Activated naive CD8-positive, alpha-beta T cell (primary cell): Measurements from ENCODE around the gene GPR171.
"Not testable (repeated sequence)": the region's sequence is repeated elsewhere in the genome, so short reads cannot be mapped to it uniquely, and the experiment has no call there.

Experiments
- H3K27ac Mint-ChIP-seq: one replicate; pipeline ENCODE4 v1.8.0; 2021; ENCODE audit warnings: mixed read lengths
- H3K27me3 Mint-ChIP-seq: one replicate; pipeline ENCODE4 v1.8.0; 2021; ENCODE audit warnings: mixed read lengths
- H3K36me3 Mint-ChIP-seq: one replicate; pipeline ENCODE4 v1.8.0; 2021; ENCODE audit warnings: mixed read lengths
- H3K4me1 Mint-ChIP-seq: one replicate; pipeline ENCODE4 v1.8.0; 2021; ENCODE audit warnings: low read depth, mixed read lengths
- H3K4me3 Mint-ChIP-seq: one replicate; pipeline ENCODE4 v1.8.0; 2021; ENCODE audit warnings: mild to moderate bottlenecking, mixed read lengths
- H3K9me3 Mint-ChIP-seq: one replicate; pipeline ENCODE4 v1.8.0; 2021; ENCODE audit warnings: low read depth, mixed read lengths

Gene GPR171, protein sequence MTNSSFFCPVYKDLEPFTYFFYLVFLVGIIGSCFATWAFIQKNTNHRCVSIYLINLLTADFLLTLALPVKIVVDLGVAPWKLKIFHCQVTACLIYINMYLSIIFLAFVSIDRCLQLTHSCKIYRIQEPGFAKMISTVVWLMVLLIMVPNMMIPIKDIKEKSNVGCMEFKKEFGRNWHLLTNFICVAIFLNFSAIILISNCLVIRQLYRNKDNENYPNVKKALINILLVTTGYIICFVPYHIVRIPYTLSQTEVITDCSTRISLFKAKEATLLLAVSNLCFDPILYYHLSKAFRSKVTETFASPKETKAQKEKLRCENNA

DNA sequence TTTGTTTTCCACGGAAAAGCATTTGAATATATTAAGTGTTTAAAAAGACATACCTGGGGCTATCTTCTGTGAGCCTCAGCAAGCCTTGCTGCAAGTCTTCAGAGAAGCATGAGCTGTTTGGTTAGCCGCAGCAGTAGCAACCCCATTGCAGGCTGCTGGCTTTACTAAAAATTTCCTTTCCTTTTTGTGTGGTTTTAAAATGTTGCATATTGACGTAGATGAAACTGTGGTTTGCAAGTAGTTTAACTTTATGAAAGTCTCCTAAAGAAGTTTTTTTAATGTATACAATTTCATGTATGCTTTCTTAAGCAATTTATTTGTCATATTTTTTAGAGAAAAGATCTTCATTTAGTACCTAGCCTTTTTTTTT is at the start of gene GPR171:
Gene GPR171, minus strand, starts transcription at position 166 of the 370 bp plus-strand sequence. CDS start 3,830 bp downstream, outside the sequence.
- Mint-ChIP-seq H3K4me3 (peak within 1 kb of the TSS; percentile 90), H3K9me3 (no peaks in the 10 kb centered on the region), H3K27ac (peak within 1 kb of the TSS; percentile 96), H3K27me3 (no peaks in the 10 kb centered on the region), H3K36me3 (peaks cover 24% of the 10 kb centered on the region), H3K4me1 (peaks cover 89% of the 10 kb centered on the region)

DNA sequence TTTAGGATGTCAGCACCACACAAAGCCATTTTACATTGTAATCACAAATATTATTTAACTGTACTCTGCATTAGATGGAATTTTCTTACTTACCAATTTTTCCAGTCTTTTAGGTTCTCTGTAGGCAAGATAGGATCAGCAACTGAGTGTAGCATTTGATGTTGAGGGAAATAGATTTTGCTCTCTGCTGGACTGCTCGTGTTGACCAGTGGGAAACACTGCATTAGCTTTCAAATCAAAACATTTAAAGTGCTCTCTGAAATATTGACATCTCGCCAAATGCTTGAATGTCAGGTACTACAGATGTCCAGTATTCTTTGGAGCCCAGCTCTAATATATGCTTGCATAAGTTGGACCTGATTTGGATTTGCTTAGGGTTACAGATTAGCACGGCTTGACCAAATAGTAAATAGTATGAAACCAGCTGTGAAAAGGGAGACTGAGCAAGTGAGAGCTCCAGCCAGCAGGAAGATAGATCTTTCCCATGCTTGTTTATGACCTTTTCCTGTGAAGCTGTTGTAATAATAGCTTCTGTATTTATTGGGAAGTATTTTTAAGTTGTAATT is 45.8 kb upstream of the GPR171 start:
- Mint-ChIP-seq H3K36me3 (no peaks in the 10 kb centered on the region), H3K27me3 (no peaks in the 10 kb centered on the region), H3K27ac (no peak overlapping the region), H3K9me3 (no peaks in the 10 kb centered on the region), H3K4me3 (no peak overlapping the region), H3K4me1 (no peaks in the 10 kb centered on the region)

DNA sequence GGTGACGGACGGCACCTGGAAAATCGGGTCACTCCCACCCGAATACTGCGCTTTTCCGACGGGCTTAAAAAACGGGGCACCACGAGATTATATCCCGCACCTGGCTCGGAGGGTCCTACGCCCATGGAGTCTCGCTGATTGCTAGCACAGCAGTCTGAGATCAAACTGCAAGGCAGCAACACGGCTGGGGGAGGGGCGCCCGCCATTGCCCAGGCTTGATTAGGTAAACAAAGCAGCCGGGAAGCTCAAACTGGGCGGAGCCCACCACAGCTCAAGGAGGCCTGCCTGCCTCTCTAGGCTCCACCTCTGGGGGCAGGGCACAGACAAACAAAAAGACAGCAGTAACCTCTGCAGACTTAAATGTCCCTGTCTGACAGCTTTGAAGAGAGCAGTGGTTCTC is 39.0 kb upstream of the GPR171 start:
- H3K27ac Mint-ChIP-seq, H3K4me3 Mint-ChIP-seq, H3K4me1 Mint-ChIP-seq, H3K27me3 Mint-ChIP-seq, H3K9me3 Mint-ChIP-seq, H3K36me3 Mint-ChIP-seq: not testable (repeated sequence)

DNA sequence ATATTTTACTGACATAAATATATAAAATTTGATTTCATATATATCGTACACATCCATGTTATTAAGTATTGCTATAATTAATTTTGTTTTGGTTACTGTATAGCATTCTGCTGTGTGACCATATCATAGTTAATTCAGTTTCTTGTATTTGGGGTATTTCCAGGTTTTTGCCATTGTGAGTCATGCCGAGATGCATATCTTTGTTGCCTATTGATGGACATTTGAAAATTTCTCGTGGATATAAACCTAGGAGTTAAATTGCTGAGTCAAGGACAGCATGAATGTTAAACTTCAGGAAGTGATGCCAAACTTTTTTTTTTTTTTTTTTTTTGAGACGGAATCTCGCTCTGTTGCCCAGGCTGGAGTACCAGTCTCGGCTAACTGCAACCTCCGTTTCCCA is 33.7 kb upstream of the GPR171 start:
- Mint-ChIP-seq H3K9me3 (no peaks in the 10 kb centered on the region), H3K27me3 (peaks cover 2% of the 10 kb centered on the region), H3K27ac (no peak overlapping the region), H3K4me3 (no peak overlapping the region), H3K36me3 (no peaks in the 10 kb centered on the region), H3K4me1 (peaks cover 2% of the 10 kb centered on the region)

DNA sequence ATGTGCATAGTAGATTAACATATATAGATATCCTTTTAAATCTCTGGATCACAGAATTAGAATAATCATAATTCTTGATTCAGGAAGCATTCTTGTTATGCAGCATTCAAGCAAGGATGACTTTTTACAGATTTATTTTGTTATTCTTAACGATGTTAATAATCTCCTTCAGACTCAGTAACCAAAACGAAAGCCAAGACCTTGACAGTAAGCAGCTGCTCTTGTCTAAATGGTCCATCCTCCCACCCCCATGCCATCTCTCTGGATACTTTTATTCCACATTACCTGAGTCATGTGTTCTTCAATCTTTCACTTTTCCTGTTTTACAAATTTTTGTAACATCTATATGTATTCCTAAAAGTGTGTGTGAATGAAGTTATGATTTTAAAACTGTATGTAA is 33.3 kb upstream of the GPR171 start:
- no peak overlapping the region for H3K27ac Mint-ChIP-seq
- H3K4me1 Mint-ChIP-seq, result peaks cover 3% of the 10 kb centered on the region
- no peak overlapping the region for H3K4me3 Mint-ChIP-seq
- peaks cover 2% of the 10 kb centered on the region for H3K27me3 Mint-ChIP-seq
- no peaks in the 10 kb centered on the region for H3K36me3 Mint-ChIP-seq
- no peaks in the 10 kb centered on the region for H3K9me3 Mint-ChIP-seq

DNA sequence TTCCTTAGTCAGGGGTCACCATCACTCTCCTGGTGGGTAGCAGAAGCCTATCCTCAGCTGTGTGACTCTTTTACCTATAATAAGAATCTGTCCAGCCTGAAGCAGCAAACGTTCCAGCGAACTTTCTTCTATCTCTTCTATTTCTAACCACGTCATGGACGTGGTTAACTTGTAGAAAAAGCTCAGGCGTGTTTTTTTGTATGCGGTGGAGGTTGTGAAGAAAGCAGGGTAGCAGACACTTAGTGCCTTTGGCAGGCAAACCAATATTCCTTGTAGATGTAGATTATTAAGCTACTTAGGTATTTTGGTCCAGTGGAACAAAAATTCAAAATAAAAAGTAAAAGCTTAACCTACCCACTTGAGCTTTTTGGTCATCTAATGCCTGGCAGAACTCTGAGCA is 31.8 kb upstream of the GPR171 start:
- H3K27me3 Mint-ChIP-seq, result peaks cover under 1% of the 10 kb centered on the region

DNA sequence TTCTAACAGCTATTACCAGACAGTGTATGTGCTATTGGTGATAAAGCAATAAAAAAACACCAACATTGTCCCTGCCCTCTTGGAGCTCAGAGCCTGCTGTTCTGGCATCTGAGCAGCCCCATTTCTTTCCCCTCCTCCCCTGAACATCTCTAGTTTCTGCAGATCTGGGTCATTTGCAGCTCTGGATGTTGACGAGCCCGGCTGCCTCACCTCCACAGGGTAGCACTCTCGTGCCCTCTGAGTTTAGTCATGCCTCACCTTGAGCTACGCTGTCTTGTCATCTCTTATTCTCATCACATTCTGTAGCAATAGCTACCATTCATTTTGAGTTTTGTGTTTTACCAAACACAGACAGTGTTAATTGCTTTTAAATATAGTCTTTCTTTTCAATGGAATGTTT is 30.0 kb upstream of the GPR171 start:
- no peaks in the 10 kb centered on the region for H3K36me3 Mint-ChIP-seq
- no peaks in the 10 kb centered on the region for H3K27me3 Mint-ChIP-seq
- peaks cover 25% of the 10 kb centered on the region for H3K4me1 Mint-ChIP-seq
- H3K9me3 Mint-ChIP-seq, result no peaks in the 10 kb centered on the region
- H3K4me3 Mint-ChIP-seq, result no peak overlapping the region
- H3K27ac Mint-ChIP-seq, result no peak overlapping the region

More for the DNA sequence above, 31.8 kb upstream of the GPR171 start:
- no peak overlapping the region for H3K4me3 Mint-ChIP-seq
- H3K4me1 Mint-ChIP-seq, result peaks cover 16% of the 10 kb centered on the region
- H3K27ac Mint-ChIP-seq, result no peak overlapping the region
- H3K9me3 Mint-ChIP-seq, result no peaks in the 10 kb centered on the region
- no peaks in the 10 kb centered on the region for H3K36me3 Mint-ChIP-seq

DNA sequence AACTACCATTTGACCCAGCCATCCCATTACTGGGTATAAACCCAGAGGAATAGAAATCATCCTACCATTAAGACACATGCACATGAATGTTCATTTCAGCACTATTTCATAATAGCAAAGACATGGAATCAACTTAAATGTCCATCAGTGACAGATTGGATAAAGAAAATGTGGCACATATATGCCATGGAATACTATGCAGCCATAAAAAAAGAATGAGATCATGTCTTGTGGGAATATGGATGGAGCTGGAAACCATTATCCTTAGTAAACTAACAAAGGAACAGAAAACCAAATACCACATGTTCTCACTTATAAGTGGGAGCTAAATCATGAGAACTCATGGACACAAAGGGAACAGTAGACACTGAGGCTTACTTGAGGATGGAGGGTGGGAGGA is 29.4 kb upstream of the GPR171 start:
- not testable (repeated sequence) for H3K27me3 Mint-ChIP-seq, H3K4me3 Mint-ChIP-seq, H3K27ac Mint-ChIP-seq, H3K36me3 Mint-ChIP-seq, H3K9me3 Mint-ChIP-seq
- H3K4me1 Mint-ChIP-seq, result peaks cover 31% of the 10 kb centered on the region

DNA sequence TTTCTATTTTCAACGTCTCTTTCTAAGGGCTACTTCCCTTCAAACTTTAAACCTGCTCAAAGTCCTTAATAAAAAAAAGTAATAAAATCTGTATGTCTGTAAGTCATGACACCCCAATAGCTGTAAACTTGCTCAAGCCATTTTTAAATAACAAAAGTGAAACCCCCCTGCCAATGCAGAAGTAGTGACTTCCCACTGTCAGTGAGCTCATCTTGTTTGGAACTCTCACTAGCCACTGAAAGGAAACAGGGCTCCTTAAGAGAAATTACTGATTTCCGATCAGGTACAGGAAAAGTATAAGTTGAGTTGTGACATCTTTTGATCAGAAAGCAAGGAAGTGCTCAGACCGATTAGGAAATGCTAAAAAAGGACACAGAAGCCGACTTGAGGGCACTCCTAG is 27.6 kb upstream of the GPR171 start:
- Mint-ChIP-seq H3K36me3 (no peaks in the 10 kb centered on the region), H3K27ac (peak overlapping the region; percentile 85), H3K9me3 (no peaks in the 10 kb centered on the region), H3K4me3 (peak overlapping the region; percentile 33), H3K4me1 (peaks cover 49% of the 10 kb centered on the region), H3K27me3 (no peaks in the 10 kb centered on the region)

DNA sequence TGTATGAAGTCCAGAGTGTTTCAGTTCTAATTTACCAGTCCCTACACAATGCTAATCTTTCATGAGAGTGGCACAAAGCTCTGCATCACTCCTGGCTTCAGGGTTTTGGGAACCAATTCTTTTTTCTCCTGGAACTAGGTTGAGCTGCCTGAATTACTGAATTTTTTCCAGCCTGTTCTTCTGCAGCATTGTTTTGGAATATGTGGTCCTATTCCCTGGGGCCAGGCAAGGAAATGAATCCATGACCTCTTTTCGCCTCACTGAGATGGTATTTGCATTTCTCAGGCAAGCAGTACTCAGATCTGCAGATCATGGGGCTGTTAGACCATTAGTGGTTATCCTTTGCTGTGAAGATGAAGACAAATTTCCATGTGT is 25.6 kb upstream of the GPR171 start:
- Mint-ChIP-seq H3K4me3 (no peak overlapping the region), H3K36me3 (no peaks in the 10 kb centered on the region), H3K27me3 (no peaks in the 10 kb centered on the region), H3K9me3 (no peaks in the 10 kb centered on the region), H3K4me1 (peaks cover 60% of the 10 kb centered on the region), H3K27ac (peak overlapping the region; percentile 42)

DNA sequence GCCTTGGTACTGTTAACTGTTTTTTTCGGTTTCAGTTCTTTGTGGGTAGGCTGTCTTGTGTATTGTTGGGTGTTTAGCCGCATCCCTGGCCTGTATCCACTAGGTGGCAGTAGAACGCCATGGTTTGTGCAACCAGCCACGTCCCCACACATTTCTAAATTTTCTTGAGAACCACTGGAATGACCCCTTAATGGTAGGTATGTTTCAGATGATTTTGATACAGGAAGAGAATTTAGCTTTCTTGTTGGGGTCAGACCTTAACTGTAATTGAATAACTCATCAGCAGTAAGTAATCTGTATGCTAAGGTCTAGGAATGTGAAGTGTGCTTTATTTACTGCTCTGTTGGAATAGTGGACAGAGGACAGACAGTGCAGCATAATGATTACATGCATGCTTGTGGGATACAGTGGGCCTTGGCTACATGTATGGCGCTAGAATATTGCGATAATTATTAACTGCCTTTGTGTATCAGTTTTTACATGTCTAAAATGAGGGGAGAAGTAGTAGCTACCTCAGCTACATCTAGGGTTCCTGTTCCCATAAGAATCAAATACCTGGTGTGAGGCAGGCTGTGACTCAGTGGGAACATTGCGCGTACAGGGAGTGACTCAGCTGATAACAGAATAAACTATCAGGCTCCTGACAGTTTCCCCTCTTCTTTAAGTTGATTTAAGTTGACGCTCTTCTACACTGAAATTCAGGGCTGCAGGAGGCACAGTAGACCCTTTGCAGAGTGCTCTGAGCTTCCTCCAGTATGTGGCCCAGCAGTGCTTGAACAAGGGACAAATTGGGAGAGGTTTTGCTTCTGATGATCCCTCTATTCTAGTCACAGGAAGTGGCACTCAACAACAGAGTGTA is 25.0 kb upstream of the GPR171 start:
- H3K4me3 Mint-ChIP-seq, result no peak overlapping the region
- no peaks in the 10 kb centered on the region for H3K36me3 Mint-ChIP-seq
- no peaks in the 10 kb centered on the region for H3K9me3 Mint-ChIP-seq
- H3K27me3 Mint-ChIP-seq, result no peaks in the 10 kb centered on the region
- H3K4me1 Mint-ChIP-seq, result peaks cover 60% of the 10 kb centered on the region
- peak overlapping the region; percentile 71 for H3K27ac Mint-ChIP-seq

DNA sequence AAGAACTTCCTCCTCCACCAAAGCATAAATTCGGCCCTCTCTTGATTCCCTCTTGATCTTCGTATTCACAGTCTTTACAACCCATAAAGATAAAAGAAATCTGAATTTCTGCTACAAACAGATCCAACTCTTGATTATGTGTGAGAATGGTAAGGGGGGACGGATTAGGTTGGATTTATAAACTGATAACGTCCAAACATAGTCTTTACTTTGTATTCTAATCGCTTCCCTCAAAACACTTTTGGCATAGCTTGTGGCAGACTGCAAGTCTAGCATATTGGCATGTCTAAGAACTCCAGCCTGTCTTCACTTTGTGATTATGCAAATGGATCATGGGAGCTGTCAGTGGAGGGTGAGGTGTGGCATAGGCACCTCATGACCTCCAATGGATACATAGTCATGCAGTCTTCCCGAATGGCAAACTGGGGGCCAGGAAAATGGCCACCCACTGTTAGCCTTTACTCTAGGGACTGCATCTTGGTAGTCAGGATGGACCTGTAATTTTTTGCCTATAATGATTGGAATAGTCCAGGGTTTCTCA is 24.3 kb upstream of the GPR171 start:
- no peak overlapping the region for H3K4me3 Mint-ChIP-seq
- H3K27me3 Mint-ChIP-seq, result no peaks in the 10 kb centered on the region
- no peaks in the 10 kb centered on the region for H3K36me3 Mint-ChIP-seq
- H3K27ac Mint-ChIP-seq, result peak overlapping the region; percentile 71
- H3K9me3 Mint-ChIP-seq, result no peaks in the 10 kb centered on the region
- H3K4me1 Mint-ChIP-seq, result peaks cover 60% of the 10 kb centered on the region

DNA sequence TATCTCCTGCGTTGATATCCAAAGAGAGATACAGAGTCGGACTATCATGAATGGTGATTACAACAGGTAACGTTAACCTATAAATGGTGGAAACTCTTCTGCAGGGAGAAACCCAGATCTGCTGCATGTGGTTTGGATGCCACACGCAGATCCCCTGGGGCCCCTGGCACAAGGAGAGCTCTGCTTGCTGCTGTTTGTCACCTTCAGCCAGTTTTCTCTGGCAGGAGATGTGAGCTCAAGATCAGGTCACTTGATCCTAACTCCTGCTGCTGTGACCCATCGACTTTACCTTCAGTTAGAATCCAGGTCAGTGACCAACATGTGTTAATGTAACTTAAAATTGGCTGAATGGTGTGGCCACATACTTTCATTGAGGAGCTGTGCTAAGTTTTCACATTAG is 23.8 kb upstream of the GPR171 start:
- Mint-ChIP-seq H3K4me1 (peaks cover 58% of the 10 kb centered on the region), H3K9me3 (peaks cover 4% of the 10 kb centered on the region), H3K27ac (peak overlapping the region; percentile 6), H3K4me3 (no peak overlapping the region), H3K27me3 (no peaks in the 10 kb centered on the region), H3K36me3 (peaks cover 3% of the 10 kb centered on the region)

DNA sequence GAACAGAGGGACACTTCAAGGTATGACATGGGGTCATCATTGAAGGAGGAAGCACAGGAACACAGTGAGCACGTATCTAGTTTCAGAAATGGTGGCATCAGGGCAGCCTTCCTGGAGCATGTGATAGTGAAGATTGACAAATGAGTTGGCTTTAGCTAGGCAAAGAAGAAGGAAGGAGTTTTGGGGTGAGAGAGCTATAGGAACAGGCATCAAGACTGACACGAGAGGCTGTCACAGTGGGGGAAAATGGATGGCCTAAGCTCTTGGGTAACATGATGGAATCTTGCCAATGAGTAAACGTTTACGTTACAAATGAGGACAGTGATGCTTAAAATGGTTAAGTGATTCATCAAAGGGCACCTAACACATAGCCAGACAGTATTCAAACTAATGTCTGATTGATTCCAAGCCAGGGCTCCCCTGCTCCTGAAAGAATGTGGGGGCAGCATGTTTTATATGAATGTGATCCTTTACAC is 23.1 kb upstream of the GPR171 start:
- H3K36me3 Mint-ChIP-seq, result peaks cover 6% of the 10 kb centered on the region
- peak overlapping the region; percentile 20 for H3K4me3 Mint-ChIP-seq
- peaks cover 4% of the 10 kb centered on the region for H3K9me3 Mint-ChIP-seq
- peak overlapping the region; percentile 90 for H3K27ac Mint-ChIP-seq
- peaks cover 55% of the 10 kb centered on the region for H3K4me1 Mint-ChIP-seq
- no peaks in the 10 kb centered on the region for H3K27me3 Mint-ChIP-seq
